ENCODE measurements around the gene MBP.

GRCh38 chr18:77067291-77068061, 65.1 kb downstream of the MBP start:
- TF ChIP-seq CTCF (IDR thresholded peaks at IDR 0.05; ENCODE audit: low read length) (peak; percentile 48; the same call in 1 of the 2 replicates), EZH2 (IDR thresholded peaks at IDR 0.05; ENCODE audit: borderline replicate concordance, low read length) (no peak)
